Central memory CD4-positive, alpha-beta T cell (primary cell): ENCODE measurements around the gene ELOVL7.
"Not testable (repeated sequence)": the region's sequence is repeated elsewhere in the genome, so short reads cannot be mapped to it uniquely, and the experiment has no call there.

Source experiments
- DNase-seq: peaks from one replicate; pipeline ENCODE4 v3.0.0; 2022

ELOVL7 gene

GRCh38 chr5:60829490-60830266, 14.4 kb downstream of the ELOVL7 start:
- DNase-seq, result no peak

- no peak for DNase-seq
Observed at GRCh38 chr5:60827201-60827600, 16.9 kb downstream of the ELOVL7 start.

- DNase-seq, result no peak
Observed at GRCh38 chr5:60826653-60827052, 17.4 kb downstream of the ELOVL7 start.

GRCh38 chr5:60823574-60823973, 20.5 kb downstream of the ELOVL7 start:
- no peak for DNase-seq

GRCh38 chr5:60822285-60822556, 21.8 kb downstream of the ELOVL7 start:
- DNase-seq, result no peak

- DNase-seq, result no peak
Observed at GRCh38 chr5:60821488-60822284, 22.4 kb downstream of the ELOVL7 start.

- DNase-seq, result no peak
Observed at GRCh38 chr5:60820593-60821487, 23.2 kb downstream of the ELOVL7 start.

GRCh38 chr5:60816138-60816537, 27.9 kb downstream of the ELOVL7 start:
- not testable (repeated sequence) for DNase-seq

- no peak for DNase-seq
Observed at GRCh38 chr5:60814498-60814897, 29.6 kb downstream of the ELOVL7 start.

- DNase-seq, result no peak
Observed at GRCh38 chr5:60812426-60812825, 31.6 kb downstream of the ELOVL7 start.

GRCh38 chr5:60811105-60811504, 33.0 kb downstream of the ELOVL7 start:
- DNase-seq, result no peak

GRCh38 chr5:60810438-60811085, 33.5 kb downstream of the ELOVL7 start:
- no peak for DNase-seq

- no peak for DNase-seq
Observed at GRCh38 chr5:60809891-60810425, 34.1 kb downstream of the ELOVL7 start.

GRCh38 chr5:60806591-60807243, 37.4 kb downstream of the ELOVL7 start:
- no peak for DNase-seq

GRCh38 chr5:60805463-60805862, 38.6 kb downstream of the ELOVL7 start:
- DNase-seq, result no peak

GRCh38 chr5:60803712-60804111, 40.4 kb downstream of the ELOVL7 start:
- DNase-seq, result no peak

- DNase-seq, result no peak
Observed at GRCh38 chr5:60802986-60803385, 41.1 kb downstream of the ELOVL7 start.

GRCh38 chr5:60802226-60802625, 41.8 kb downstream of the ELOVL7 start:
- no peak for DNase-seq

- no peak for DNase-seq
Observed at GRCh38 chr5:60797482-60798153, 46.5 kb downstream of the ELOVL7 start.

GRCh38 chr5:60795424-60795950, 48.6 kb downstream of the ELOVL7 start:
- not testable (repeated sequence) for DNase-seq

- no peak for DNase-seq
Observed at GRCh38 chr5:60794691-60795090, 49.4 kb downstream of the ELOVL7 start.
